Upper lobe of left lung (tissue), 6 donors: ENCODE measurements around the gene ZNF367. TPM values are rescaled to one million over a fixed set of nuclear protein-coding genes. Genes with fewer than 3 reads are reported as not detected.

ENCODE experiments used
- ATAC-seq, 2 donors: fragments of 200-7000 bp; cut with Tn5 transposase; one replicate each; pipeline ENCODE4 v1.9.1; 2022; ENCODE audit warnings: mild to moderate bottlenecking in 2 of 2, moderate library complexity in 2 of 2; ENCODE audit not compliant: low FRiP score in 2 of 2
- DNase-seq, 2 donors: peaks; one replicate each; pipeline ENCODE4 v3.0.0-alpha.2; 2019 to 2020
- H3K27ac ChIP-seq, 4 donors: fragments of 200-600 bp; sonication (generic); one replicate each; pipeline ENCODE4 v1.5.1; 2016 to 2019
- H3K27me3 ChIP-seq, 4 donors: fragments of 200-600 bp; sonication (generic); one replicate each; pipeline ENCODE4 v1.5.1; 2017 to 2019
- H3K36me3 ChIP-seq, 4 donors: fragments of 200-600 bp; sonication (generic); one replicate each; pipeline ENCODE4 v1.5.1; 2016 to 2019
- H3K4me1 ChIP-seq, 4 donors: fragments of 200-600 bp; sonication (generic); one replicate each; pipeline ENCODE4 v1.5.1; 2018 to 2019
- H3K4me3 ChIP-seq, 4 donors: fragments of 200-600 bp; sonication (generic); one replicate each; pipeline ENCODE4 v1.5.1; 2017 to 2019; ENCODE audit warnings: mild to moderate bottlenecking in 2 of 4, moderate library complexity in 1 of 4
- H3K9me3 ChIP-seq, 4 donors: fragments of 200-600 bp; sonication (generic); one replicate each; pipeline ENCODE4 v1.5.1; 2018 to 2019
- CTCF ChIP-seq, 6 experiments: fragments of 450-650 bp in 4 of 6; fragments of 200-600 bp in 2 of 6; sonication (generic) in 2 of 6; IDR thresholded peaks; one replicate each; pipeline ENCODE4 v1.5.1; 2016 to 2019; ENCODE audit warnings: antibody characterized with exemption in 6 of 6
- EP300 ChIP-seq, 4 donors: sonication (generic); formaldehyde crosslinking; IDR thresholded peaks; one replicate each; pipeline ENCODE4 v1.5.1; 2017; ENCODE audit warnings: antibody characterized with exemption in 4 of 4, control low read depth in 2 of 4
- POLR2A ChIP-seq, 4 donors: fragments of 450-650 bp; IDR thresholded peaks; one replicate each; pipeline ENCODE4 v1.5.1; 2016 to 2017; ENCODE audit warnings: antibody characterized with exemption in 4 of 4, mild to moderate bottlenecking in 2 of 4
- POLR2AphosphoS5 ChIP-seq, 2 donors: sonication (generic); formaldehyde crosslinking; IDR thresholded peaks; one replicate each; pipeline ENCODE4 v1.5.1; 2017; ENCODE audit warnings: antibody characterized with exemption in 2 of 2
- WGBS, 2 donors: methylation state at CpG; one replicate each; pipeline ENCODE4 v1.1.5; 2017 to 2018; 5-methylcytosine and 5-hydroxymethylcytosine counted together
- total RNA-seq, 6 donors: library from RNA; depleted of rRNA in 4 of 6; stranded (reverse); fragments of >200 nt in 4 of 6; gene quantifications; one replicate each; pipeline versions ENCODE4 v1.1.0 to v1.2.1, GENCODE V29; 2016 to 2021
- donor health status: DM: no; HTN: no; CAD: no; lungs with moderate emphysema.
- donor health status: DM: no; HTN: yes; CAD: no; lungs with severe emphysema.

ZNF367 gene
- total RNA-seq, 6 donors from 2014 or later = 0.59 to 2.6 (median 1.4) TPM

- ATAC-seq = no peak
- H3K27me3 ChIP-seq = no peaks in the 10 kb centered on the region
- H3K36me3 ChIP-seq = peaks cover 0 to 4% (median 0%) of the 10 kb centered on the region in 4 donors
- H3K4me1 ChIP-seq = peaks cover 0 to 5% (median 0%) of the 10 kb centered on the region in 4 donors
- no peaks in the 10 kb centered on the region for H3K9me3 ChIP-seq
- H3K27ac ChIP-seq = no peak overlapping the region
- no peak for DNase-seq
- H3K4me3 ChIP-seq = no peak overlapping the region
- WGBS, 2 donors = 90 to 92% methylated on average over 4 of the region's 4 CpGs
- TF ChIP-seq POLR2A (IDR thresholded peaks at IDR 0.05) (no peak), CTCF (IDR thresholded peaks at IDR 0.05) (no peak), EP300 (IDR thresholded peaks at IDR 0.05) (no peak), POLR2AphosphoS5 (IDR thresholded peaks at IDR 0.05) (no peak)
Observed at GRCh38 chr9:96457266-96457665, 39.1 kb upstream of the ZNF367 start.

GRCh38 chr9:96453625-96454024 is 35.5 kb upstream of the ZNF367 start:
- ATAC-seq (no peak), DNase-seq (no peak)
- 69 to 73% methylated on average over 2 of the region's 2 CpGs for WGBS, 2 donors

GRCh38 chr9:96450613-96451528 is 32.7 kb upstream of the ZNF367 start:
- DNase-seq (peak; percentile 37 to 86), ATAC-seq (no peak)
- H3K36me3 ChIP-seq = no peaks in the 10 kb centered on the region
- H3K27ac ChIP-seq = peak overlapping the region; percentile 72 to 84 (median 80)
- H3K9me3 ChIP-seq = no peaks in the 10 kb centered on the region
- peaks cover 0 to 5% (median 0%) of the 10 kb centered on the region in 4 donors for H3K27me3 ChIP-seq
- TF ChIP-seq POLR2AphosphoS5 (IDR thresholded peaks at IDR 0.05) (no peak), CTCF (IDR thresholded peaks at IDR 0.05) (no peak)
- 2% methylated on average over 20 to 43 of the region's 63 CpGs for WGBS, 2 donors
- peak overlapping the region; percentile 75 to 96 (median 84) for H3K4me3 ChIP-seq
- peaks cover 2 to 26% (median 12%) of the 10 kb centered on the region in 4 donors for H3K4me1 ChIP-seq

More at GRCh38 chr9:96453625-96454024, 35.5 kb upstream of the ZNF367 start:
- TF ChIP-seq CTCF (IDR thresholded peaks at IDR 0.05) (peak in 2 of 6 experiments; percentile 31 to 46), POLR2A (IDR thresholded peaks at IDR 0.05) (no peak), EP300 (IDR thresholded peaks at IDR 0.05) (no peak)
- no peak overlapping the region for H3K27ac ChIP-seq
- H3K4me3 ChIP-seq = no peak overlapping the region
- peaks cover 0 to 5% (median 0%) of the 10 kb centered on the region in 4 donors for H3K27me3 ChIP-seq
- peaks cover 2 to 26% (median 12%) of the 10 kb centered on the region in 4 donors for H3K4me1 ChIP-seq
- no peaks in the 10 kb centered on the region for H3K9me3 ChIP-seq
- H3K36me3 ChIP-seq = no peaks in the 10 kb centered on the region

GRCh38 chr9:96449845-96450612 is 31.9 kb upstream of the ZNF367 start, which contains the start of gene HABP4:
Gene HABP4 (plus strand): TSS chr9:96450169. CDS start chr9:96450280, 111 bp downstream.
- ATAC-seq = peak; percentile 99
- peak; percentile 96 to 99 for DNase-seq
- WGBS, 2 donors = 0% methylated on average over 3 of the region's 108 CpGs; no CpG with 5 or more reads in 1 of the 2 donors

More at GRCh38 chr9:96449845-96450612, 31.9 kb upstream of the ZNF367 start, which contains the start of gene HABP4:
- H3K4me1 ChIP-seq = peaks cover 2 to 26% (median 12%) of the 10 kb centered on the region in 4 donors
- H3K36me3 ChIP-seq = no peaks in the 10 kb centered on the region
- no peaks in the 10 kb centered on the region for H3K9me3 ChIP-seq
- TF ChIP-seq CTCF (IDR thresholded peaks at IDR 0.05) = peak in 5 of 6 experiments; percentile 26 to 50 (median 43)
- TF ChIP-seq POLR2AphosphoS5 (IDR thresholded peaks at IDR 0.05) = peak in 1 of 2 donors; percentile 69
- peak in 2 of 4 donors; percentile 90 to 94 for TF ChIP-seq POLR2A (IDR thresholded peaks at IDR 0.05)
- no peak for TF ChIP-seq EP300 (IDR thresholded peaks at IDR 0.05)
- H3K27ac ChIP-seq = peak within 1 kb of the TSS; percentile 72 to 84 (median 80)
- H3K27me3 ChIP-seq = peaks cover 0 to 5% (median 0%) of the 10 kb centered on the region in 4 donors
- H3K4me3 ChIP-seq = peak within 1 kb of the TSS; percentile 75 to 96 (median 84)
